Ovary (tissue), 3 donors: ENCODE results near the gene AP1M2.

Source experiments
- CTCF ChIP-seq, 3 donors: fragments of 450-650 bp in 2 of 3; fragments of 200-600 bp in 1 of 3; IDR thresholded peaks; one replicate each; pipeline versions ENCODE4 v1.5.1 to v1.8.0; 2016 to 2022; ENCODE audit warnings: antibody characterized with exemption in 3 of 3, mild to moderate bottlenecking in 1 of 3
- POLR2A ChIP-seq: fragments of 450-650 bp; IDR thresholded peaks from one replicate; pipeline ENCODE4 v1.6.1; 2017; ENCODE audit warnings: antibody characterized with exemption, mild to moderate bottlenecking, moderate library complexity
- donor health status: DM: no; HTN: no; CAD: no.

- TF ChIP-seq CTCF (IDR thresholded peaks at IDR 0.05) (no peak), POLR2A (no peak)
Measured at GRCh38 chr19:10566658-10567410, 20.3 kb downstream of the AP1M2 start.
